HEK293T (cell line): ENCODE data around the gene BCORL1.

Source experiments
- CTCF ChIA-PET: fragments of 350-600 bp; formaldehyde crosslinking; extraction: SDS; loops from one replicate; lab custom pipeline; 2021; ENCODE audit warnings: antibody characterized with exemption, inconsistent platforms; lab: Yijun Ruan, JAX
- POLR2A ChIA-PET: fragments of 350-600 bp; formaldehyde crosslinking; extraction: SDS; loops from one replicate; lab custom pipeline; 2020; ENCODE audit warnings: antibody characterized with exemption, inconsistent platforms; lab: Yijun Ruan, JAX
- DNase-seq: peaks from one replicate; pipeline ENCODE4 v3.0.0; 2012; ENCODE audit warnings: mixed read lengths; ENCODE audit errors: extremely low spot score
- ARNT ChIP-seq: fragments of 450-650 bp; IDR thresholded peaks from 2 replicates; pipeline ENCODE4 v1.6.1; 2017; ENCODE audit warnings: mild to moderate bottlenecking
- BHLHE40 ChIP-seq: fragments of 450-650 bp; IDR thresholded peaks from 2 replicates; pipeline ENCODE4 v1.6.1; 2016; ENCODE audit warnings: mild to moderate bottlenecking, moderate library complexity, borderline replicate concordance
- CTBP1 ChIP-seq: fragments of 450-650 bp; IDR thresholded peaks from 2 replicates; pipeline ENCODE4 v1.6.1; 2016; ENCODE audit warnings: borderline replicate concordance
- ELF4 ChIP-seq: fragments of 450-650 bp; IDR thresholded peaks from 2 replicates; pipeline ENCODE4 v1.6.1; 2017; ENCODE audit warnings: antibody characterized with exemption
- FOXA1 ChIP-seq: fragments of 450-650 bp; IDR thresholded peaks from 2 replicates; pipeline ENCODE4 v1.6.1; 2016; ENCODE audit warnings: mild to moderate bottlenecking
- FOXK2 ChIP-seq: fragments of 450-650 bp; IDR thresholded peaks from 2 replicates; pipeline ENCODE4 v1.6.1; 2016; ENCODE audit warnings: mild to moderate bottlenecking
- FOXM1 ChIP-seq: fragments of 450-650 bp; IDR thresholded peaks from 2 replicates; pipeline ENCODE4 v1.6.1; 2017; ENCODE audit warnings: mild to moderate bottlenecking, borderline replicate concordance
- HDGF ChIP-seq: fragments of 450-650 bp; IDR thresholded peaks from 2 replicates; pipeline ENCODE4 v1.6.1; 2017; ENCODE audit warnings: antibody characterized with exemption, borderline replicate concordance
- L3MBTL2 ChIP-seq: fragments of 450-650 bp; conservative IDR thresholded peaks from 2 replicates; pipeline ENCODE4 v1.6.1; 2016; ENCODE audit warnings: mild to moderate bottlenecking
- LEF1 ChIP-seq: fragments of 450-650 bp; IDR thresholded peaks from 2 replicates; pipeline ENCODE4 v1.6.1; 2017; ENCODE audit warnings: mild to moderate bottlenecking, borderline replicate concordance
- NFRKB ChIP-seq: fragments of 450-650 bp; IDR thresholded peaks from 2 replicates; pipeline ENCODE4 v1.6.1; 2016; ENCODE audit warnings: mild to moderate bottlenecking, moderate library complexity
- PKNOX1 ChIP-seq: fragments of 450-650 bp; IDR thresholded peaks from 2 replicates; pipeline ENCODE4 v1.6.1; 2016
- SP1 ChIP-seq: fragments of 450-650 bp; IDR thresholded peaks from 2 replicates; pipeline ENCODE4 v1.6.1; 2017
- SUZ12 ChIP-seq: fragments of 450-650 bp; IDR thresholded peaks from 2 replicates; pipeline ENCODE4 v1.6.1; 2016; ENCODE audit warnings: mild to moderate bottlenecking
- TARDBP ChIP-seq: fragments of 450-650 bp; IDR thresholded peaks from 2 replicates; pipeline ENCODE4 v1.6.1; 2016
- ZNF384 ChIP-seq: fragments of 450-650 bp; IDR thresholded peaks from 2 replicates; pipeline ENCODE4 v1.6.1; 2016

BCORL1 gene

GRCh38 chrX:130090364-130090763, 107.9 kb downstream of the BCORL1 start:
- CTCF ChIA-PET: no interaction called here
- DNase-seq: no peak
- TF ChIP-seq PKNOX1 (no peak), BHLHE40 (no peak), LEF1 (no peak), HDGF (no peak), NFRKB (no peak), ARNT (no peak), FOXK2 (no peak), L3MBTL2 (no peak), SUZ12 (no peak), CTBP1 (no peak), TARDBP (no peak), SP1 (no peak), ZNF384 (no peak), FOXM1 (no peak), ELF4 (no peak), FOXA1 (no peak)

GRCh38 chrX:130091980-130092522, 109.6 kb downstream of the BCORL1 start:
- CTCF ChIA-PET: no interaction called here

More at GRCh38 chrX:130090364-130090763, 107.9 kb downstream of the BCORL1 start:
- POLR2A ChIA-PET: no interaction called here

GRCh38 chrX:130093271-130093670, 110.8 kb downstream of the BCORL1 start:
- no peak for DNase-seq
- no peak for TF ChIP-seq NFRKB
- TF ChIP-seq FOXA1: no peak
- TF ChIP-seq SP1: no peak
- no peak for TF ChIP-seq ELF4
- no peak for TF ChIP-seq CTBP1
- no peak for TF ChIP-seq ZNF384
- TF ChIP-seq TARDBP: no peak
- no peak for TF ChIP-seq L3MBTL2
- no peak for TF ChIP-seq FOXK2
- no peak for TF ChIP-seq FOXM1
- no peak for TF ChIP-seq SUZ12
- TF ChIP-seq BHLHE40: no peak
- TF ChIP-seq LEF1: no peak
- TF ChIP-seq PKNOX1: no peak
- TF ChIP-seq HDGF: no peak
- no peak for TF ChIP-seq ARNT
- ChIA-PET CTCF (no interaction called here), POLR2A (no interaction called here)

More at GRCh38 chrX:130091980-130092522, 109.6 kb downstream of the BCORL1 start:
- TF ChIP-seq NFRKB (no peak), FOXA1 (no peak), LEF1 (no peak), SP1 (no peak), ZNF384 (no peak), BHLHE40 (no peak), FOXM1 (no peak), TARDBP (no peak), HDGF (no peak), ELF4 (no peak)
- no peak for DNase-seq
- POLR2A ChIA-PET: no interaction called here

- POLR2A ChIA-PET: no interaction called here
- no peak for TF ChIP-seq ZNF384
- CTCF ChIA-PET: interaction anchor here (1.1 to 1.5 kb wide), 2 partner anchors 9 to 15 kb away, joined by 3 read pairs; no protein-coding TSS in a partner anchor
- no peak for DNase-seq
These were observed 112.3 kb downstream of the BCORL1 start for GRCh38 chrX:130094696-130095095.

GRCh38 chrX:130095249-130096030, 113.0 kb downstream of the BCORL1 start:
- no peak for DNase-seq
- no peak for TF ChIP-seq NFRKB
- no peak for TF ChIP-seq FOXA1
- TF ChIP-seq ARNT: no peak
- TF ChIP-seq PKNOX1: no peak
- no peak for TF ChIP-seq CTBP1
- TF ChIP-seq L3MBTL2: no peak
- TF ChIP-seq FOXM1: no peak
- no peak for TF ChIP-seq FOXK2
- TF ChIP-seq HDGF: no peak
- TF ChIP-seq TARDBP: no peak
- TF ChIP-seq BHLHE40: no peak
- ChIA-PET CTCF (interaction anchor here (0.7 to 1.5 kb wide), 4 partner anchors 10 to 489 kb away, joined by 3 to 7 read pairs (median 3); no protein-coding TSS in a partner anchor), POLR2A (no interaction called here)

GRCh38 chrX:130097507-130098209, 115.2 kb downstream of the BCORL1 start:
- CTCF ChIA-PET: interaction anchor here (0.8 kb wide), 1 partner anchor 18 kb away, joined by 4 read pairs; no protein-coding TSS in a partner anchor
- TF ChIP-seq FOXM1 (no peak), ARNT (no peak), PKNOX1 (no peak), FOXA1 (no peak), LEF1 (no peak), SUZ12 (no peak), ZNF384 (no peak), FOXK2 (no peak)
- no peak for DNase-seq
- POLR2A ChIA-PET: no interaction called here
